Activated CD8-positive, alpha-beta T cell treated with anti-CD3 and anti-CD28 coated beads, Interleukin-2, amount 10 ng/mL, durations not matched to agents 7 days and 5 days (primary cell): Measurements from ENCODE around the gene NUAK2. TPM values are rescaled to one million over a fixed set of nuclear protein-coding genes. Genes with fewer than 3 reads are reported as not detected.

Experiments
- total RNA-seq, 2 experiments: library from RNA; stranded (reverse); gene quantifications; one replicate each; pipeline ENCODE4 v1.2.3, GENCODE V29; 2021

NUAK2 gene
- total RNA-seq, 2 experiments from 2014 or later = 1.6 TPM

Other genes starting within 250 kb of the NUAK2 start
- 1 to 10 TPM; 2.3 to 2.8 TPM for gene TMEM81, start 237.3 kb downstream of the NUAK2 start, total RNA-seq
- 10 to 100 TPM; 20.3 to 22.0 TPM for gene RBBP5, start 199.8 kb downstream of the NUAK2 start, total RNA-seq
- 10 to 100 TPM in 1 of 2 experiments, 1 to 10 TPM in 1; 9.7 to 10.4 TPM for gene DSTYK, start 110.0 kb downstream of the NUAK2 start, total RNA-seq
- 1 to 10 TPM; 2.6 to 2.7 TPM for gene TMCC2, start 93.8 kb downstream of the NUAK2 start, total RNA-seq
- not detected for gene KLHDC8A, start 35.2 kb upstream of the NUAK2 start, total RNA-seq
- under 1 TPM in 1 of 2 experiments, not detected in 1; 0.78 TPM for gene LEMD1, start 100.3 kb upstream of the NUAK2 start, total RNA-seq
- under 1 TPM; 0.16 TPM for gene BLACAT1, start 134.3 kb upstream of the NUAK2 start, total RNA-seq
- 1 to 10 TPM; 4.5 to 6.0 TPM for gene CDK18, start 182.9 kb upstream of the NUAK2 start, total RNA-seq